H1 (cell line): ENCODE measurements around the gene POLG. TPM values are rescaled to one million over a fixed set of nuclear protein-coding genes. Genes with fewer than 3 reads are reported as not detected.

Experiments
- CHD7 ChIP-seq: fragments of 300-600 bp; sonication (generic); IDR thresholded peaks from 2 replicates; pipeline ENCODE4 v1.7.1; 2012; ENCODE audit warnings: low read length, moderate library complexity, mild to moderate bottlenecking, inconsistent platforms; ENCODE audit not compliant: insufficient replicate concordance
- FOSL1 ChIP-seq: IDR thresholded peaks from 2 replicates; pipeline ENCODE4 v1.6.1; 2011; ENCODE audit warnings: mild to moderate bottlenecking, low read depth, low read length, moderate library complexity; ENCODE audit not compliant: insufficient read depth
- RAD21 ChIP-seq, 2 experiments: IDR thresholded peaks in 1 of 2; conservative IDR thresholded peaks in 1 of 2; 2 replicates each; pipeline ENCODE4 v1.6.1; 2011; ENCODE audit warnings: low read depth in 2 of 2, low read length in 2 of 2, improper control_type of control experiment in 1 of 2, inconsistent platforms in 1 of 2, mild to moderate bottlenecking in 1 of 2, moderate library complexity in 1 of 2
- SIN3A ChIP-seq, 2 experiments: IDR thresholded peaks in 1 of 2; conservative IDR thresholded peaks in 1 of 2; 2 replicates each; pipeline ENCODE4 v1.6.1; 2011 to 2012; ENCODE audit warnings: low read length in 2 of 2, improper control_type of control experiment in 1 of 2, low read depth in 1 of 2, mild to moderate bottlenecking in 1 of 2
- SIX5 ChIP-seq: IDR thresholded peaks from 2 replicates; pipeline ENCODE4 v1.6.1; 2011; ENCODE audit warnings: mild to moderate bottlenecking, low read depth, low read length
- SP4 ChIP-seq: IDR thresholded peaks from 2 replicates; pipeline ENCODE4 v1.6.1; 2012; ENCODE audit warnings: low read length, inconsistent platforms
- TAF1 ChIP-seq: IDR thresholded peaks from 2 replicates; pipeline ENCODE4 v1.6.1; 2011; ENCODE audit warnings: mild to moderate bottlenecking, low read depth, low read length
- polyA plus RNA-seq, 7 experiments: library from polyadenylated mRNA; depleted of rRNA in 3 of 7; stranded (reverse) in 5 of 7; unstranded in 2 of 7; fragments of >200 nt in 5 of 7; fragments of 200-250 nt in 2 of 7; gene quantifications; 1 replicate in 5 of 7; 2 replicates in 1 of 7; 4 replicates in 1 of 7; pipeline versions ENCODE4 v1.2.1 to v1.2.3, GENCODE V29; 2011 to 2013; ENCODE audit warnings: missing spikeins in 2 of 7, mixed read lengths in 2 of 7
- total RNA-seq: library from RNA; stranded (reverse); fragmentation: NEBNext Ultra II Directional; extraction: Animal tissue kit (Norgen Biotek cat#: 25700); gene quantifications from 2 replicates; pipeline ENCODE4 v1.2.1, GENCODE V29; 2021
- TF ChIP-seq, protein P1 (sequence below): IDR thresholded peaks from 2 replicates; pipeline ENCODE4 v1.6.1; 2011; ENCODE audit warnings: low read length, improper control_type of control experiment

POLG gene
- total and polyA plus RNA-seq, 2 of the 8 experiments (the other 6 are each of a cell fraction or from before 2014, with no cell fraction given): 14.8 to 52.3 TPM

DNA sequence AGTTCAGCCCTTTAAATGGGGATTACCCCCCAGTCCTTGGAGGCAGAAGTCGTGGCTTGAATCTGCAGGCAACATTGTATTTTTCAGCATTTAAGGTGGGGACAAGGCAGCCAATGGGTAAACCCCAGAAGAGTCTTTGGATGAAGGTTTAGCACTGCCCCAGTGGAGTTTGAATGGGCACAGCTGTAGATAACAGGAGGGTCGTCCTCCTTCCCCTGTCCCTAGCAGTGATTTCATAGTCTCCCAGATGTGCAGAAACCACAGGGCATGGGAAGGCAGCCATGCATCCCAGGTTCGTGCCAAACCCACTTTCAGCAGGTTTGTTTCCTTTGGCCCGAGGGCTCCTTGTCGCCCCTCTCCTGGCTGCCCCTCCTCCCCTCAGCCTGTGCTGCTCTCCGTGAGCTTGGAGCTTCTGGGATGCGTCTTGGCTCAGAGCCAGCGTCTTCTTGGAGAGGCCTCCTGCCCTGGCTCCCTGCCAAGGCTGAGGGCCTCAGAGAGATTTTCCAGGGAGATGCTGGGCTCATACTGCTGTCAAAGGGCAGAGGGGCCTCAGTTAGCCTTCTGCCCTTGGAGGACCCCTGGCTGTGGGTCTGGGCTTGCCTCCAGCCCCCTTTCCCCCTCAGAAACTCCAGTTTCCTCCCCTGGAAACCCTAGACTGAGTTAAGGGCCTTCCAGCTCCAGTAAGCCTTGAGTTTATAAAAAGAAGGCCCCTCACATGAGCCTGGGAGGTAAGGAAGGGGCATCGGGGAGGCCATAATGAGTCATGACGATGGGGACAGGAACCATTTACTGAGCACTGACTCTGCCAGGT is 48.9 kb upstream of the POLG start (continued):
- TF ChIP-seq CHD7: no peak
- no peak for TF ChIP-seq RAD21 (IDR thresholded peaks at IDR 0.05 in 1 of 2, conservative IDR thresholded peaks at IDR 0.05 in 1 of 2; ENCODE audit: low read depth in 2 of 2, low read length in 2 of 2)
- TF ChIP-seq FOSL1: no peak
- no peak for TF ChIP-seq TAF1
- TF ChIP-seq SP4: no peak
- TF ChIP-seq SIN3A (conservative IDR thresholded peaks at IDR 0.05 in 1 of 2, IDR thresholded peaks at IDR 0.05 in 1 of 2; ENCODE audit: low read depth in 1 of 2, low read length in 2 of 2): no peak
- TF ChIP-seq SIX5: no peak
- TF ChIP-seq, protein P1, sequence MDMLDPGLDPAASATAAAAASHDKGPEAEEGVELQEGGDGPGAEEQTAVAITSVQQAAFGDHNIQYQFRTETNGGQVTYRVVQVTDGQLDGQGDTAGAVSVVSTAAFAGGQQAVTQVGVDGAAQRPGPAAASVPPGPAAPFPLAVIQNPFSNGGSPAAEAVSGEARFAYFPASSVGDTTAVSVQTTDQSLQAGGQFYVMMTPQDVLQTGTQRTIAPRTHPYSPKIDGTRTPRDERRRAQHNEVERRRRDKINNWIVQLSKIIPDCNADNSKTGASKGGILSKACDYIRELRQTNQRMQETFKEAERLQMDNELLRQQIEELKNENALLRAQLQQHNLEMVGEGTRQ: no peak
